Keratinocyte (primary cell): ENCODE data around the gene PUS1. TPM values are rescaled to one million over a fixed set of nuclear protein-coding genes. Genes with fewer than 3 reads are reported as not detected.
"Not testable (repeated sequence)": the region's sequence is repeated elsewhere in the genome, so short reads cannot be mapped to it uniquely, and the experiment has no call there.

Source experiments
- DNase-seq: peaks from one replicate; pipeline ENCODE4 v3.0.0-alpha.2; 2011; ENCODE audit warnings: low read depth, missing footprints, low spot score
- FAIRE-seq: peaks from 2 replicates; lab custom pipeline; 2011; peaks lifted over from hg19 to GRCh38; lab: Jason Lieb, UNC
- H2AFZ ChIP-seq: 2 replicates; pipeline ENCODE4 v1.6.0; 2012; ENCODE audit warnings: low read length, control low read depth, inconsistent platforms; ENCODE audit not compliant: control insufficient read depth
- H3K27ac ChIP-seq: 2 replicates; pipeline ENCODE4 v1.5.1; 2011; ENCODE audit warnings: low read length; ENCODE audit not compliant: control insufficient read depth, insufficient read depth
- H3K27me3 ChIP-seq: 3 replicates; pipeline ENCODE4 v1.6.0; 2011; ENCODE audit warnings: low read length; ENCODE audit not compliant: control insufficient read depth, insufficient read depth; ENCODE audit errors: extremely low read depth
- H3K36me3 ChIP-seq, 2 experiments: 2 replicates in 1 of 2; 3 replicates in 1 of 2; pipeline ENCODE4 v1.5.1; 2011; ENCODE audit warnings: low read length in 2 of 2, mild to moderate bottlenecking in 1 of 2; ENCODE audit not compliant: control insufficient read depth in 2 of 2, insufficient read depth in 2 of 2; ENCODE audit errors: extremely low read depth in 1 of 2
- H3K4me1 ChIP-seq: 3 replicates; pipeline ENCODE4 v1.5.1; 2011; ENCODE audit warnings: low read length; ENCODE audit not compliant: control insufficient read depth, insufficient read depth; ENCODE audit errors: extremely low read depth
- H3K4me2 ChIP-seq: 3 replicates; pipeline ENCODE4 v1.6.0; 2011; ENCODE audit warnings: low read depth, low read length; ENCODE audit not compliant: control insufficient read depth, insufficient read depth; ENCODE audit errors: extremely low read depth
- H3K4me3 ChIP-seq, 3 experiments: fragments of 200-600 bp in 1 of 3; sonication (generic) in 1 of 3; 2 replicates in 2 of 3; 3 replicates in 1 of 3; pipeline ENCODE4 v1.5.1; 2011 to 2016; ENCODE audit warnings: low read length in 3 of 3, mild to moderate bottlenecking in 3 of 3, control low read depth in 2 of 3, inconsistent platforms in 1 of 3, low read depth in 1 of 3, mixed read lengths in 1 of 3, mixed run types in 1 of 3, moderate library complexity in 1 of 3; ENCODE audit not compliant: control insufficient read depth in 2 of 3, insufficient read depth in 2 of 3; ENCODE audit errors: extremely low read depth in 1 of 3
- H3K79me2 ChIP-seq: 2 replicates; pipeline ENCODE4 v1.6.0; 2012; ENCODE audit warnings: low read length; ENCODE audit not compliant: control insufficient read depth, insufficient read depth
- H3K9ac ChIP-seq: 3 replicates; pipeline ENCODE4 v1.6.0; 2011; ENCODE audit warnings: low read length; ENCODE audit not compliant: control insufficient read depth, insufficient read depth; ENCODE audit errors: extremely low read depth
- H3K9me1 ChIP-seq: 3 replicates; pipeline ENCODE4 v1.6.0; 2011; ENCODE audit warnings: low read length; ENCODE audit not compliant: control insufficient read depth, insufficient read depth; ENCODE audit errors: extremely low read depth
- H3K9me3 ChIP-seq: 2 replicates; pipeline ENCODE4 v1.5.1; 2012; ENCODE audit warnings: low read depth, low read length; ENCODE audit not compliant: control insufficient read depth
- H4K20me1 ChIP-seq: 3 replicates; pipeline ENCODE4 v1.6.0; 2011; ENCODE audit warnings: low read length; ENCODE audit not compliant: control insufficient read depth, insufficient read depth; ENCODE audit errors: extremely low read depth
- CTCF ChIP-seq, 3 experiments: IDR thresholded peaks in 1 of 3; conservative IDR thresholded peaks in 1 of 3; optimal IDR thresholded peaks in 1 of 3; 2 replicates in 2 of 3; 3 replicates in 1 of 3; pipeline versions ENCODE3 to v1.5.1; 2011; ENCODE audit warnings: low read length in 3 of 3, mild to moderate bottlenecking in 3 of 3, moderate library complexity in 2 of 3, control low read depth in 1 of 3, inconsistent platforms in 1 of 3; ENCODE audit not compliant: insufficient read depth in 2 of 3; ENCODE audit errors: extremely low read depth in 1 of 3
- EZH2 ChIP-seq: IDR thresholded peaks from one replicate; pipeline ENCODE4 v1.6.1; 2012; ENCODE audit warnings: inconsistent platforms, mild to moderate bottlenecking, low read length, moderate library complexity
- dilution Hi-C: fragments of 300-500 bp; cut with MboI; formaldehyde crosslinking; loops from one replicate; pipeline ENCODE4 v1.7.0; 2020; ENCODE audit warnings: low sequenced_read_pairs; ENCODE audit not compliant: extremely low pct_ligation_motif_present
- polyA plus RNA-seq, 5 experiments: library from polyadenylated mRNA; depleted of rRNA in 3 of 5; stranded (reverse) in 3 of 5; stranded (forward) in 1 of 5; unstranded in 1 of 5; fragments of >200 nt; gene quantifications; 1 replicate in 1 of 5; 2 replicates in 3 of 5; 3 replicates in 1 of 5; pipeline versions ENCODE4 v1.2.1 to v1.2.3, GENCODE V29; 2011 to 2012; ENCODE audit warnings: missing spikeins in 2 of 5, low read depth in 1 of 5, low replicate concordance in 1 of 5

PUS1 gene
- polyA plus RNA-seq, 1 donor (not counting 4 experiments of a cell fraction or from before 2014, with no cell fraction given) = 25.8 TPM

GRCh38 chr12:131959641-131960589 is 30.8 kb downstream of the PUS1 start:
- Histone ChIP-seq H3K4me2 (no peak overlapping the region), H3K36me3 (peaks cover 2 to 6% of the 10 kb centered on the region in 2 experiments), H4K20me1 (peaks cover 21% of the 10 kb centered on the region), H2AFZ (no peak overlapping the region), H3K79me2 (peaks cover 83% of the 10 kb centered on the region), H3K27ac (no peak overlapping the region), H3K27me3 (no peaks in the 10 kb centered on the region), H3K9me3 (no peaks in the 10 kb centered on the region), H3K4me1 (peaks cover 13% of the 10 kb centered on the region), H3K9ac (no peak overlapping the region), H3K4me3 (no peak overlapping the region), H3K9me1 (no peaks in the 10 kb centered on the region)
- no peak for FAIRE-seq
- dilution Hi-C loops = no loop called here
- DNase-seq = no peak
- TF ChIP-seq CTCF (optimal IDR thresholded peaks at IDR 0.05 in 1 of 3, IDR thresholded peaks at IDR 0.05 in 1 of 3, conservative IDR thresholded peaks at IDR 0.05 in 1 of 3; ENCODE audit: extremely low read depth in 1 of 3, insufficient read depth in 2 of 3, low read length in 3 of 3) (no peak), EZH2 (no peak)

- FAIRE-seq, H3K27ac ChIP-seq, H3K27me3 ChIP-seq, H3K4me3 ChIP-seq, dilution Hi-C loops, H3K36me3 ChIP-seq, H3K9me3 ChIP-seq, DNase-seq, H2AFZ ChIP-seq, H3K4me1 ChIP-seq, H3K9ac ChIP-seq, H3K4me2 ChIP-seq, H3K9me1 ChIP-seq: not testable (repeated sequence)
- Histone ChIP-seq H4K20me1 (peaks cover 21% of the 10 kb centered on the region), H3K79me2 (peaks cover 83% of the 10 kb centered on the region)
Observed at GRCh38 chr12:131960590-131961325, 31.7 kb downstream of the PUS1 start.

- H3K9ac ChIP-seq, H3K36me3 ChIP-seq, H3K4me1 ChIP-seq, H3K4me3 ChIP-seq, H3K9me1 ChIP-seq, DNase-seq, H3K27ac ChIP-seq, H3K9me3 ChIP-seq, FAIRE-seq, dilution Hi-C loops, H3K27me3 ChIP-seq, H2AFZ ChIP-seq, H3K4me2 ChIP-seq: not testable (repeated sequence)
- Histone ChIP-seq H4K20me1 (peaks cover 20% of the 10 kb centered on the region), H3K79me2 (peaks cover 83% of the 10 kb centered on the region)
Observed at GRCh38 chr12:131961328-131961727, 32.3 kb downstream of the PUS1 start.
